Endothelial cell of umbilical vein (primary cell): Measurements from ENCODE around the gene CLIC1. TPM values are rescaled to one million over a fixed set of nuclear protein-coding genes. Genes with fewer than 3 reads are reported as not detected.
A peak's percentile ranks its signal among the peaks of the same experiment; 100 is the strongest.

Experiments
- BruUV-seq: library from RNA; stranded (reverse); fragments of 400-500 nt; replicated peaks from 2 replicates; lab custom pipeline; 2021; lab: Mats Ljungman, UMichigan
- CTCF ChIA-PET: fragments of 300-600, 350-600 bp; sonication (Branson Sonifier 250); formaldehyde crosslinking; loops from one replicate; lab custom pipeline; 2021; ENCODE audit warnings: antibody characterized with exemption, inconsistent platforms; lab: Charles Lee
- POLR2A ChIA-PET: fragments of 300-600, 350-600 bp; sonication (Branson Sonifier 250); formaldehyde crosslinking; loops from one replicate; lab custom pipeline; 2021; ENCODE audit warnings: antibody characterized with exemption, inconsistent platforms; lab: Charles Lee
- DNase-seq: peaks from one replicate; pipeline ENCODE4 v3.0.0-alpha.2; 2011; ENCODE audit warnings: low read depth, low spot score
- FAIRE-seq: peaks from 2 replicates; lab custom pipeline; 2011; peaks lifted over from hg19 to GRCh38; lab: Jason Lieb, UNC
- H2AFZ ChIP-seq: 2 replicates; pipeline ENCODE4 v1.6.0; 2012; ENCODE audit warnings: low read depth, low read length, control low read depth, inconsistent platforms
- H3K27ac ChIP-seq: 2 replicates; pipeline ENCODE4 v1.5.1; 2011; ENCODE audit warnings: low read depth, mild to moderate bottlenecking, control low read depth, low read length, moderate library complexity; ENCODE audit not compliant: insufficient read depth
- H3K27me3 ChIP-seq, 2 experiments: 2 replicates each; pipeline versions ENCODE4 v1.6.0 to v1.6.1; 2011; ENCODE audit warnings: low read length in 2 of 2, mixed read lengths in 1 of 2; ENCODE audit not compliant: control insufficient read depth in 2 of 2, insufficient read depth in 2 of 2
- H3K36me3 ChIP-seq, 2 experiments: 2 replicates in 1 of 2; 3 replicates in 1 of 2; pipeline ENCODE4 v1.5.1; 2011; ENCODE audit warnings: low read length in 2 of 2, mild to moderate bottlenecking in 1 of 2, moderate library complexity in 1 of 2; ENCODE audit not compliant: control insufficient read depth in 2 of 2, insufficient read depth in 2 of 2; ENCODE audit errors: extremely low read depth in 1 of 2
- H3K4me1 ChIP-seq: 3 replicates; pipeline ENCODE4 v1.5.1; 2011; ENCODE audit warnings: mild to moderate bottlenecking, low read length; ENCODE audit not compliant: control insufficient read depth, insufficient read depth; ENCODE audit errors: extremely low read depth
- H3K4me2 ChIP-seq: 2 replicates; pipeline ENCODE4 v1.6.1; 2011; ENCODE audit warnings: low read length, control low read depth, mixed read lengths; ENCODE audit not compliant: insufficient read depth
- H3K4me3 ChIP-seq, 3 experiments: fragments of 200-600 bp in 1 of 3; sonication (generic), shearing (Covaris generic) in 1 of 3; replicated peaks in 1 of 3; 2 replicates each; pipeline ENCODE4 v1.5.1; 2011 to 2016; ENCODE audit warnings: control low read depth in 3 of 3, low read length in 3 of 3, mild to moderate bottlenecking in 2 of 3, inconsistent platforms in 1 of 3, low read depth in 1 of 3, moderate library complexity in 1 of 3; ENCODE audit not compliant: insufficient read depth in 1 of 3
- H3K79me2 ChIP-seq: 2 replicates; pipeline ENCODE4 v1.6.0; 2012; ENCODE audit warnings: low read length, inconsistent platforms; ENCODE audit not compliant: control insufficient read depth, insufficient read depth
- H3K9ac ChIP-seq: replicated peaks from 2 replicates; pipeline ENCODE3; 2011; ENCODE audit warnings: low read length, control low read depth; ENCODE audit not compliant: insufficient read depth; ENCODE audit errors: extremely low read depth
- H3K9me1 ChIP-seq: replicated peaks from 3 replicates; pipeline ENCODE4 v1.6.0; 2011; ENCODE audit warnings: mild to moderate bottlenecking, low read length; ENCODE audit not compliant: control insufficient read depth, insufficient read depth; ENCODE audit errors: extremely low read depth
- H3K9me3 ChIP-seq: replicated peaks from 2 replicates; pipeline ENCODE4 v1.5.1; 2012; ENCODE audit warnings: low read length, inconsistent platforms; ENCODE audit not compliant: control insufficient read depth, insufficient read depth
- H4K20me1 ChIP-seq: replicated peaks from 2 replicates; pipeline ENCODE3; 2011; ENCODE audit warnings: mild to moderate bottlenecking, low read length; ENCODE audit not compliant: control insufficient read depth, insufficient read depth; ENCODE audit errors: extremely low read depth
- CTCF ChIP-seq, 2 donors: IDR thresholded peaks; 1 replicate in 1 of 2; 2 replicates in 1 of 2; pipeline ENCODE4 v1.5.1; 2011; ENCODE audit warnings: low read length in 2 of 2, mild to moderate bottlenecking in 2 of 2, moderate library complexity in 2 of 2, control low read depth in 1 of 2, inconsistent platforms in 1 of 2, low read depth in 1 of 2; ENCODE audit not compliant: insufficient read depth in 1 of 2; ENCODE audit errors: extremely low read depth in 1 of 2
- EZH2 ChIP-seq: IDR thresholded peaks from 2 replicates; pipeline ENCODE4 v1.6.1; 2012; ENCODE audit warnings: borderline replicate concordance, low read depth, mild to moderate bottlenecking, moderate library complexity, low read length, inconsistent platforms; ENCODE audit not compliant: severe bottlenecking
- FOS ChIP-seq: IDR thresholded peaks from 2 replicates; pipeline ENCODE4 v1.6.1; 2011; ENCODE audit warnings: mild to moderate bottlenecking, low read length, moderate library complexity, borderline replicate concordance; ENCODE audit not compliant: insufficient read depth
- GATA2 ChIP-seq: IDR thresholded peaks from 2 replicates; pipeline ENCODE4 v1.7.0; 2011; ENCODE audit warnings: low read depth, mild to moderate bottlenecking, moderate library complexity, mixed read lengths, low read length; ENCODE audit not compliant: insufficient read length, insufficient read depth
- JUN ChIP-seq: IDR thresholded peaks from 2 replicates; pipeline ENCODE4 v1.6.1; 2011; ENCODE audit warnings: borderline replicate concordance, low read depth; ENCODE audit not compliant: insufficient read length, insufficient read depth
- MAX ChIP-seq: IDR thresholded peaks from 2 replicates; pipeline ENCODE4 v1.6.1; 2011; ENCODE audit not compliant: insufficient read depth, insufficient read length
- MYC ChIP-seq: IDR thresholded peaks from one replicate; pipeline ENCODE4 v1.6.1; 2011; ENCODE audit warnings: mild to moderate bottlenecking, low read depth, low read length
- POLR2A ChIP-seq: IDR thresholded peaks from 2 replicates; pipeline ENCODE4 v1.6.1; 2012; ENCODE audit warnings: low read depth, mild to moderate bottlenecking, control low read depth, low read length
- POLR2AphosphoS5 ChIP-seq: IDR thresholded peaks from 2 replicates; pipeline ENCODE4 v1.6.1; 2012; ENCODE audit warnings: low read depth, mild to moderate bottlenecking, control low read depth, low read length, moderate library complexity; ENCODE audit not compliant: insufficient read depth
- dilution Hi-C: fragments of 300-500 bp; cut with MboI; formaldehyde crosslinking; loops from one replicate; pipeline ENCODE4 v1.15.0; 2019; ENCODE audit warnings: low sequenced_read_pairs; ENCODE audit not compliant: extremely low pct_ligation_motif_present
- intact Hi-C: fragments of 100-400 bp; cut with micrococcal nuclease; formaldehyde crosslinking; loops from one replicate; pipeline ENCODE4 v1.10.0; 2022
- polyA plus RNA-seq, 4 experiments: library from polyadenylated mRNA; depleted of rRNA in 3 of 4; stranded (reverse) in 3 of 4; unstranded in 1 of 4; fragments of >200 nt; gene quantifications; 2 replicates each; pipeline versions ENCODE4 v1.2.1 to v1.2.3, GENCODE V29; 2011 to 2012; ENCODE audit warnings: missing spikeins in 1 of 4
- total RNA-seq: library from RNA; stranded (reverse); gene quantifications from 2 replicates; pipeline ENCODE4 v1.2.3, GENCODE V29; 2021

The CLIC1 gene
- total and polyA plus RNA-seq, 2 donors (not counting 3 experiments of a cell fraction or from before 2014, with no cell fraction given), result 543 to 578 TPM

GRCh38 chr6:31702819-31703716 lies 33.3 kb downstream of the CLIC1 start, which contains the start of gene ABHD16A:
ABHD16A (minus strand) TSS chr6:31703324; CDS start chr6:31703281, 43 bp downstream.
- CTCF ChIA-PET, result interaction anchor here (1.0 to 1.9 kb wide), 12 partner anchors 8 to 128 kb away, joined by 3 to 9 read pairs (median 6); partner anchors contain the start of genes DDAH2, LSM2, LY6G5C and LY6G6D
- no peaks in the 10 kb centered on the region for H3K9me1 ChIP-seq
- peak within 1 kb of the TSS; percentile 59 to 80 (median 74) for H3K4me3 ChIP-seq
- H3K9ac ChIP-seq, result peak within 1 kb of the TSS; percentile 90
- H3K79me2 ChIP-seq, result peaks cover 21% of the 10 kb centered on the region
- TF ChIP-seq EZH2, result no peak
- no peak for TF ChIP-seq MYC
- peak; percentile 97 for TF ChIP-seq POLR2A
- peak in 1 of 2 donors; percentile 3 for TF ChIP-seq CTCF (IDR thresholded peaks at IDR 0.05; ENCODE audit: extremely low read depth in 1 of 2, insufficient read depth in 1 of 2, low read depth in 1 of 2, low read length in 2 of 2)
- TF ChIP-seq GATA2, result no peak
- no peak for TF ChIP-seq FOS
- TF ChIP-seq JUN, result no peak
- peak; percentile 90 for TF ChIP-seq POLR2AphosphoS5
- peak; percentile 7 for TF ChIP-seq MAX
- TSS peak; percentile 80 for BruUV-seq
- peak within 1 kb of the TSS; percentile 81 for H3K4me2 ChIP-seq
- no peaks in the 10 kb centered on the region for H3K27me3 ChIP-seq
- POLR2A ChIA-PET, result interaction anchor here (0.7 to 1.2 kb wide), 6 partner anchors 8 to 124 kb away, joined by 3 to 6 read pairs (median 4); partner anchors contain the start of genes DDAH2, GPANK1, HSPA1B and MSH5
- dilution Hi-C loops (no loop called here), intact Hi-C loops (loop anchor here (1.0 to 2.0 kb wide), 7 partner anchors 22 to 124 kb away; partner anchors contain the start of genes BAG6, HSPA1B, LY6G5C and PRRC2A)
- H2AFZ ChIP-seq, result peak within 1 kb of the TSS; percentile 76
- no peaks in the 10 kb centered on the region for H3K9me3 ChIP-seq
- H3K4me1 ChIP-seq, result peaks cover 11% of the 10 kb centered on the region
- H4K20me1 ChIP-seq, result no peaks in the 10 kb centered on the region
- peak within 1 kb of the TSS; percentile 77 for H3K27ac ChIP-seq
- H3K36me3 ChIP-seq, result no peaks in the 10 kb centered on the region
- FAIRE-seq (peak; percentile 100), DNase-seq (peak; percentile 99)
